ENCODE measurements around the gene TRIM63. TPM values are rescaled to one million over a fixed set of nuclear protein-coding genes. Genes with fewer than 3 reads are reported as not detected.

TRIM63 gene
- total RNA-seq, 1 experiment from 2014 or later = not detected

- Mint-ChIP-seq H3K27ac (ENCODE audit: unreplicated experiment) (no peak overlapping the region), H3K9me3 (ENCODE audit: unreplicated experiment) (no peaks in the 10 kb centered on the region), H3K27me3 (ENCODE audit: insufficient read depth, unreplicated experiment) (no peaks in the 10 kb centered on the region), H3K36me3 (ENCODE audit: insufficient read depth, unreplicated experiment) (no peaks in the 10 kb centered on the region), H3K4me1 (ENCODE audit: low read depth, unreplicated experiment) (peaks cover 16% of the 10 kb centered on the region), H3K4me3 (ENCODE audit: unreplicated experiment) (no peak overlapping the region)
- H3K9me3 ChIP-seq = no peaks in the 10 kb centered on the region
- intact Hi-C loops (cut with micrococcal nuclease; ENCODE audit: unreplicated experiment) = no loop called here
- CTCF ChIA-PET = no interaction called here
- TF ChIP-seq, protein P1, sequence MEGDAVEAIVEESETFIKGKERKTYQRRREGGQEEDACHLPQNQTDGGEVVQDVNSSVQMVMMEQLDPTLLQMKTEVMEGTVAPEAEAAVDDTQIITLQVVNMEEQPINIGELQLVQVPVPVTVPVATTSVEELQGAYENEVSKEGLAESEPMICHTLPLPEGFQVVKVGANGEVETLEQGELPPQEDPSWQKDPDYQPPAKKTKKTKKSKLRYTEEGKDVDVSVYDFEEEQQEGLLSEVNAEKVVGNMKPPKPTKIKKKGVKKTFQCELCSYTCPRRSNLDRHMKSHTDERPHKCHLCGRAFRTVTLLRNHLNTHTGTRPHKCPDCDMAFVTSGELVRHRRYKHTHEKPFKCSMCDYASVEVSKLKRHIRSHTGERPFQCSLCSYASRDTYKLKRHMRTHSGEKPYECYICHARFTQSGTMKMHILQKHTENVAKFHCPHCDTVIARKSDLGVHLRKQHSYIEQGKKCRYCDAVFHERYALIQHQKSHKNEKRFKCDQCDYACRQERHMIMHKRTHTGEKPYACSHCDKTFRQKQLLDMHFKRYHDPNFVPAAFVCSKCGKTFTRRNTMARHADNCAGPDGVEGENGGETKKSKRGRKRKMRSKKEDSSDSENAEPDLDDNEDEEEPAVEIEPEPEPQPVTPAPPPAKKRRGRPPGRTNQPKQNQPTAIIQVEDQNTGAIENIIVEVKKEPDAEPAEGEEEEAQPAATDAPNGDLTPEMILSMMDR (IDR thresholded peaks at IDR 0.05; ENCODE audit: insufficient read depth in 1 of 2, low read depth in 1 of 2, low read length in 1 of 2, severe bottlenecking in 1 of 2, unreplicated experiment in 1 of 2) = no peak
- H3K36me3 ChIP-seq (ENCODE audit: control insufficient read depth, insufficient read depth, low read length) = no peaks in the 10 kb centered on the region
- H3K27me3 ChIP-seq (replicated peaks; ENCODE audit: control insufficient read depth, insufficient read depth, low read length) = no peaks in the 10 kb centered on the region
- POLR2A ChIA-PET = no interaction called here
- no peak overlapping the region for H3K4me3 ChIP-seq (ENCODE audit: low read depth, low read length)
- peaks cover 16% of the 10 kb centered on the region for H3K4me1 ChIP-seq
- DNase-seq = no peak
- no TSS peak for BruUV-seq (replicated peaks)
These were observed 12.4 kb downstream of the TRIM63 start for GRCh38 chr1:26055041-26055440.

DNA sequence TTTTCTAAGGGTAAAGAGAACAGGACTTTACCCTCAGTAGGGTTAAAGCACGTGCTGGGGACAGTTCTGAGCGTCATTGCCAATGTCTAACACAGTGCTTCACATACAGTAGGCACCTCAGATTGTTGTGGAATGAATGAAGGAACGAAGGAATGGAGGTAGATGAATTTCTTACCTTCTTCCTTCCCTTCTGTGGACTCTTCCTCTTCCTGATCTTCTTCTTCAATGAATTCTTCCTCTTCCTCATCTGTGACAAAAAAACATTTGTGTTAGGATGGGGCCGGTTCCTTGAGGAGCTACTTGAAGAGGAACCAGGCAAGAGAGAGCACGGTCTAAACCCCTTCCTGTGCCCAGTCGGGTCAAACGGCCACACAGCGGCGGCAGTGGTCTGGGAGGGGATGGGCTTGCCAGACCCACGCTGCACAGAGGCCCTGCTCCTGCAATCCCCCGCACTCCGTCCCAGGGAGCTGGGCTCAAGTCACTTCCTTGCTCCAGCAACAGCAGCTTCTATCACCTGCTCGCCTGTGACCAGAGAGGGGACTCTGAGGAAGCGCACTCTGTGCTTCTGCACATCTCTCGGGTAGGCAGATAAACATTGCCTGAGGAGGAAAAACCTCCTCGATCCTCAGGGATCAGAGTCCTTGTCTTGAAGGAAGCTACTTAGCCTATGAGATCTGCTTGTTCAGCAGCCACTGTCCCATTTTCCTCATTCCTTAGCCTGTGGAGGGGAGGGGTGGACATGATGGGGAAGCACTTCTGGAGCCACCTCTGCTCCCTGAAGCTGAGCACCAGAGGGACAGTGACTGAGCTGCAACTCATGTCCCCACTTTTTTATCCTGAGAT is 13.5 kb downstream of the TRIM63 start:
- Mint-ChIP-seq H3K27me3 (ENCODE audit: insufficient read depth, unreplicated experiment) (no peaks in the 10 kb centered on the region), H3K9me3 (ENCODE audit: unreplicated experiment) (no peaks in the 10 kb centered on the region), H3K36me3 (ENCODE audit: insufficient read depth, unreplicated experiment) (no peaks in the 10 kb centered on the region), H3K4me1 (ENCODE audit: low read depth, unreplicated experiment) (peaks cover 20% of the 10 kb centered on the region), H3K4me3 (ENCODE audit: unreplicated experiment) (no peak overlapping the region), H3K27ac (ENCODE audit: unreplicated experiment) (no peak overlapping the region)
- Histone ChIP-seq H3K9me3 (no peaks in the 10 kb centered on the region), H3K4me1 (peaks cover 22% of the 10 kb centered on the region), H3K36me3 (ENCODE audit: control insufficient read depth, insufficient read depth, low read length) (no peaks in the 10 kb centered on the region), H3K4me3 (ENCODE audit: low read depth, low read length) (no peak overlapping the region), H3K27me3 (replicated peaks; ENCODE audit: control insufficient read depth, insufficient read depth, low read length) (no peaks in the 10 kb centered on the region)
- intact Hi-C loops (cut with micrococcal nuclease; ENCODE audit: unreplicated experiment) = no loop called here
- no TSS peak for BruUV-seq (replicated peaks)
- TF ChIP-seq, protein P1 (IDR thresholded peaks at IDR 0.05; ENCODE audit: insufficient read depth in 1 of 2, low read depth in 1 of 2, low read length in 1 of 2, severe bottlenecking in 1 of 2, unreplicated experiment in 1 of 2) = no peak
- CTCF ChIA-PET = interaction anchor here (0.6 to 1.0 kb wide), 3 partner anchors 10 to 136 kb away, joined by 3 to 4 read pairs (median 4); no protein-coding TSS in a partner anchor
- DNase-seq = peak in 1 of 2 experiments; percentile 54
- POLR2A ChIA-PET = no interaction called here

DNA sequence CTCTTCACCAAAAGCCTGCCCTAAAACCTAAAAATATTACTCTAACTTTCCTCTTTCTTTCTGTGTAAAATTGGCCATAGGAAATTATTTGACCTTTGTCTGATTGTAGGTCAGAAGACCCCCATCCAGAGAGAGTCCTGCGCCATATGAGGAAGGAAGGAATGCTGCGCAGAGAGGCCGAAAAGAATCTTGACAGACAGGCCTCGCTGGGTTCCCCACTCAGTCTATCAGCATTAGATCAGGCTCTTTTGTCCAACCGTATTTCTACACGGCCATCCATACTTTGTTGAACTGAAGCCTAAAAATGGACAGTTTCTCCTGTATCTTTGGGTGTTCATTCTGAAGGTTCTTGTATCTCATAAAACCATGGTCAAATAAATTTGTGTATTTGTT is 17.2 kb downstream of the TRIM63 start:
- POLR2A ChIA-PET = no interaction called here
- H3K9me3 ChIP-seq = no peaks in the 10 kb centered on the region
- H3K4me1 Mint-ChIP-seq (ENCODE audit: low read depth, unreplicated experiment) = peaks cover 20% of the 10 kb centered on the region
- peak overlapping the region; percentile 46 for H3K27ac Mint-ChIP-seq (ENCODE audit: unreplicated experiment)
- no peaks in the 10 kb centered on the region for H3K27me3 ChIP-seq (replicated peaks; ENCODE audit: control insufficient read depth, insufficient read depth, low read length)
- no peaks in the 10 kb centered on the region for H3K27me3 Mint-ChIP-seq (ENCODE audit: insufficient read depth, unreplicated experiment)
- no peak overlapping the region for H3K4me3 Mint-ChIP-seq (ENCODE audit: unreplicated experiment)
- H3K4me3 ChIP-seq (ENCODE audit: low read depth, low read length) = no peak overlapping the region
- peaks cover 37% of the 10 kb centered on the region for H3K4me1 ChIP-seq
- no peaks in the 10 kb centered on the region for H3K36me3 ChIP-seq (ENCODE audit: control insufficient read depth, insufficient read depth, low read length)
- DNase-seq = no peak
- TF ChIP-seq, protein P1 (IDR thresholded peaks at IDR 0.05; ENCODE audit: insufficient read depth in 1 of 2, low read depth in 1 of 2, low read length in 1 of 2, severe bottlenecking in 1 of 2, unreplicated experiment in 1 of 2) = no peak
- H3K36me3 Mint-ChIP-seq (ENCODE audit: insufficient read depth, unreplicated experiment) = no peaks in the 10 kb centered on the region
- intact Hi-C loops (cut with micrococcal nuclease; ENCODE audit: unreplicated experiment) = no loop called here
- H3K9me3 Mint-ChIP-seq (ENCODE audit: unreplicated experiment) = no peaks in the 10 kb centered on the region
- BruUV-seq (replicated peaks) = no TSS peak
- CTCF ChIA-PET = no interaction called here
